AG10803 (cell line): ENCODE measurements around the gene FOXA2.

Experiments
- DNase-seq: peaks from one replicate; pipeline ENCODE4 v3.0.0; 2010; ENCODE audit warnings: low read depth
- H3K4me3 ChIP-seq: 2 replicates; pipeline ENCODE4 v1.5.1; 2011; ENCODE audit warnings: mild to moderate bottlenecking, low read length, control low read depth
- CTCF ChIP-seq: conservative IDR thresholded peaks from 2 replicates; pipeline ENCODE4 v1.5.1; 2011; ENCODE audit warnings: mild to moderate bottlenecking, low read length, control low read depth, inconsistent platforms

Gene FOXA2

GRCh38 chr20:22584922-22585785 is 782 bp upstream of the FOXA2 start:
- no peak for TF ChIP-seq CTCF
- no peak overlapping the region for H3K4me3 ChIP-seq
- DNase-seq = no peak

DNA sequence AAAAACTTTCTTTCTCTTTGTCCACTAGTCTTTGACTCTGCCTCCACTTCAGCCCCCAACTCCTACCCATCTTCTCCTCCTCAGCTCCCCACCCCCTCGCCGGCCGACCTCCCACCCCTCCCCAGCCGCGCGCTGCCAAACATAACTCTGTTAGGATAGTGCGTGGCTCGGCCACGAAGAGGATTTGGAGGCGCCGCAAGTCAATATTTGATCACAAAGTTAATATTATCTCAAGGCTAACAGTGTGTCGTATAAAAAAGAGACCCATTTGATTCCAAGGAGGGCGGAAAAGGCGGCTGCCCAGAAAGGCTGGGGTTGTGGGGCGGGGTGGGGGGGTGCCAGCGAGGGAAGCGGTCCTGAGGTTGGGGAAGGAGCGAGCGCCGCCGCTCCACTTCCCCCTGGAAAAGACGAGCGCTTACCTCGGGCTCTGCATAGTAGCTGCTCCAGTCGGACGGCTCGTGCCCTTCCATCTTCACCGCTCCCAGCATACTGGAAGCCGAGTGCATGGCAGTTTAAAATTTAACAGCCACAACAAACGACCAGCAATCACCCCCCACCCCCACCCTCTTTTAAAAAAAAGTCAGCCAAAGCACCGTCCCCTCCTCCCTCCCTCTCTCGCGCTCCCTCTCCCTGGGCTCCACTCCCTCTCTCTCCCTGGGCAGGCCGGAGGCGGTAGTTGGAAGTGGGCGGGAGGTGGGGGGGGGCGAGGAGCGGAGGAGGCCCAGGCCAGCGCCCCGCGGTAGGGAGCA is 425 bp downstream of the FOXA2 start:
- no peak overlapping the region for H3K4me3 ChIP-seq
- DNase-seq = no peak
- no peak for TF ChIP-seq CTCF

DNA sequence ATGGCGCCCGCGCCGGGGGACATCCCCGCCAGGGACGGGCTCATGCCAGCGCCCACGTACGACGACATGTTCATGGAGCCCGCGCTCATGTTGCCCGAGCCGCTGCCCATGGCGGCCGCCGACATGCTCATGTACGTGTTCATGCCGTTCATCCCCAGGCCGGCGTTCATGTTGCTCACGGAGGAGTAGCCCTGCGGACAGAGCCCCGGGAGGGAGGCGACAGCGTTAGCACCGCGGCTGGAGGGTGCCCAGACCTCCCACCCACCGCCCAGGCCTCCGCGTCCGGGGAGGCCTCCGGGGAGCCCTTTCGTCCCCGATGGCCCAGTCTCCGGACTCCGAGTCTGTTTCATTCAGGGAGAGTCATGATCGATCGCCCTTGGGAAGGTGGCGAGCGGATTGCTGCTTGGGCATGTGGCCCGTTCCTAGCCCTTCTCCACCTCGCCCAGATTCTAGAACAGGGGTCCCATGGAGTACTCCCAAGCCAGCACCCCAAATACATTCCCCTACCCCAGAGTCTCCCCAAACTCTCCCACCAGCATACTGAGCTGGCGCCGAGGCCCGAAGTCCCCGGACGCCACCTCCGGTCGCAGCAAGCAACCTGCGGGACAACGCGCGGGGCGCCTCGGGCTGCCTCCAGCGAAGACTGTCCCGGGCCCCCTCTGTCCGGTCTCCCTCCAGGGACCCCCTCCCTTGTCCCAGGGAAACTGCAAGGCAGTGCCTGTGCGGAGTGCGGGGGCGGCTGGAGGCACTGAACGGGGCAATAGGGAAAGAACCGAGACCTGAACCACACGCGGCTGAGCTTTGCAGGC is 1.2 kb downstream of the FOXA2 start:
- DNase-seq = no peak
- H3K4me3 ChIP-seq = no peak overlapping the region
- TF ChIP-seq CTCF = no peak

DNA sequence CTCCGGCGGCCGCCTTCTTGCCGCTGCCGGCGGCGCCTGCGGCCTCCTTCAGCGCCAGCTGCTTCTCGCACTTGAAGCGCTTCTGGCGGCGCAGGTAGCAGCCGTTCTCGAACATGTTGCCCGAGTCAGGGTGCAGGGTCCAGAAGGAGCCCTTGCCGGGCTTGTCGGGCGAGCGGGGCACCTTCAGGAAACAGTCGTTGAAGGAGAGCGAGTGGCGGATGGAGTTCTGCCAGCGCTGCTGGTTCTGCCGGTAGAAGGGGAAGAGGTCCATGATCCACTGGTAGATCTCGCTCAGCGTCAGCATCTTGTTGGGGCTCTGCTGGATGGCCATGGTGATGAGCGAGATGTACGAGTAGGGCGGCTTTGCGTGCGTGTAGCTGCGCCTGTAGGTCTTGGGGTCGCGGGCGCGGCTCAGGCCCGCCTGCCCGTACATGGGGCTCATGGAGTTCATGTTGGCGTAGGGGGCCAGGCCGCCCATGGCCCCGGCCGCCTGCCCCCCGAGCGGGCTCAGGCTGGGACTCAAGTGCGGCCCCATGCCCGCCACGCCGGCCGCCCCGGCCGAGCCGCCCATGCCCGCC is 1.9 kb downstream of the FOXA2 start:
- H3K4me3 ChIP-seq = no peak overlapping the region
- DNase-seq = no peak
- no peak for TF ChIP-seq CTCF

DNA sequence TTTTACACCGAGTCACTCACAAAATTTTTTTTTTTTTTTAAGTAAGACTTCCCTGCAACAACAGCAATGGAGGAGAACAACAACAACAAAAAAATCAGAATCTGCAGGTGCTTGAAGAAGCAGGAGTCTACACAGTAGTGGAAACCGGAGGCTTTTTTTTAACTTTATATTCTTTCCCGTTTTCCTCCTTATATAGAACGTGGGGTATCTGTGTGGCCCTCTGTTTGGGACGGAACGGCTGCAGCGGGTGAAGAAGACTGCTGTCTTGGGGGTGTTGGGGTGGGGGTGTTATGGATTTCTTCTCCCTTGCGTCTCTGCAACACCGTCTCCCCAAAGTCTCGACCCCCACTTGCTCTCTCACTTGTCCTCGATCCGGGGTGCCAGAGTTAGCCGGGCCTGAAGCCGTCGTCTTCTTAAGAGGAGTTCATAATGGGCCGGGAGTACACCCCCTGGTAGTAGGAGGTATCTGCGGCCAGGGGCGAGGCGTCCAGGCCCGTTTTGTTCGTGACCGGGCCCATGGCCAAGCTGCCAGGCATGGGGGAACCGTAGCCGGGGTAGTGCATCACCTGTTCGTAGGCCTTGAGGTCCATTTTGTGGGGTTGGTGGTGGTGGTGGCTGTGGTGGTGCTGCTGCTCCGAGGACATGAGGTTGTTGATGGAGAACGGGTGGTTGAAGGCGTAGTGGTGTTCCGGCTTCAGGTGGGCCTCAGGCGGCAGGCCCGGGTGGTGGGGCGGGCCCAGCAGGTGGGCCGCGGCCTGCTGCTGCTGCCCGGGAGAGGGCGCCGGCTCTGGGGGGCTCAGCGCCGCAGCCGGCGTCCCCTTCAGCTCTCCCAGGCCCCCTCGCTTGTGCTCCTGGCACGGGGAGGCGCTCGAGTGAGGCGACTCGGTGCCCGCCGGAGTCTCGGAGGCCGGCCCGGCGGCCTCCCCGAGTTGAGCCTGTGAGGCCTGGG is 2.7 kb downstream of the FOXA2 start:
- TF ChIP-seq CTCF = no peak
- DNase-seq = no peak
- no peak overlapping the region for H3K4me3 ChIP-seq
